ENCODE measurements around the gene ANKLE1.

The ANKLE1 gene

GRCh38 chr19:17281391-17282304, at the start of gene ANKLE1:
Gene ANKLE1, plus strand, starts transcription at chr19:17281901. Its CDS starts 20 bp downstream, at chr19:17281921.
- DNase-seq, result no peak

- DNase-seq, result no peak
Measured at GRCh38 chr19:17232258-17232657, 49.4 kb upstream of the ANKLE1 start.

GRCh38 chr19:17234911-17235299, 46.8 kb upstream of the ANKLE1 start:
- DNase-seq, result peak; percentile 60

GRCh38 chr19:17235300-17235970, 46.3 kb upstream of the ANKLE1 start:
- peak; percentile 62 for DNase-seq

- peak; percentile 54 for DNase-seq
Measured at GRCh38 chr19:17235971-17236777, 45.5 kb upstream of the ANKLE1 start.

- DNase-seq, result peak; percentile 19
Measured at GRCh38 chr19:17236811-17237543, 44.7 kb upstream of the ANKLE1 start.

GRCh38 chr19:17237747-17238706, 43.7 kb upstream of the ANKLE1 start:
- DNase-seq, result no peak

GRCh38 chr19:17240062-17240752, 41.5 kb upstream of the ANKLE1 start:
- DNase-seq, result no peak

- no peak for DNase-seq
Measured at GRCh38 chr19:17240826-17241399, 40.8 kb upstream of the ANKLE1 start.

GRCh38 chr19:17242431-17243208, 39.1 kb upstream of the ANKLE1 start:
- no peak for DNase-seq

- DNase-seq, result no peak
Measured at GRCh38 chr19:17243211-17243829, 38.4 kb upstream of the ANKLE1 start.

- no peak for DNase-seq
Measured at GRCh38 chr19:17243830-17244617, 37.7 kb upstream of the ANKLE1 start.

GRCh38 chr19:17244618-17245534, 36.8 kb upstream of the ANKLE1 start:
- DNase-seq, result peak; percentile 9

GRCh38 chr19:17245535-17245984, 36.1 kb upstream of the ANKLE1 start, which contains the start of gene NR2F6:
Gene NR2F6, minus strand, starts transcription at chr19:17245919. Its CDS starts 699 bp downstream, at chr19:17245220.
- DNase-seq, result no peak

GRCh38 chr19:17246681-17247425, 34.8 kb upstream of the ANKLE1 start:
- no peak for DNase-seq
